Activated T-cell treated with anti-CD3 and anti-CD28 coated beads, Interleukin-2, amount 50 U/mL, for 72 hours (primary cell): ENCODE data around the gene TM4SF4. TPM values are rescaled to one million over a fixed set of nuclear protein-coding genes. Genes with fewer than 3 reads are reported as not detected.

Experiments
- ATAC-seq, 2 donors: fragments of 150-1000 bp; cut with Tn5 transposase; replicated peaks in 1 of 2; 2 replicates each; pipeline ENCODE4 v1.10.0; 2021; ENCODE audit warnings: moderate library complexity in 2 of 2, mild to moderate bottlenecking in 1 of 2
- DNase-seq, 2 donors: peaks; one replicate each; pipeline ENCODE4 v3.0.0; 2021 to 2022; ENCODE audit warnings: mixed read lengths in 1 of 2
- H3K27ac Mint-ChIP-seq: one replicate; pipeline ENCODE4 v1.8.0; 2022; ENCODE audit warnings: mild to moderate bottlenecking, moderate library complexity, mixed read lengths
- H3K27me3 Mint-ChIP-seq: one replicate; pipeline ENCODE4 v1.8.0; 2022; ENCODE audit warnings: low read depth, mixed read lengths
- H3K36me3 Mint-ChIP-seq, 2 donors: one replicate each; pipeline ENCODE4 v1.8.0; 2022; ENCODE audit warnings: mixed read lengths in 2 of 2, mild to moderate bottlenecking in 1 of 2; ENCODE audit not compliant: insufficient read depth in 2 of 2
- H3K4me1 Mint-ChIP-seq: one replicate; pipeline ENCODE4 v1.8.0; 2022; ENCODE audit warnings: low read depth, mixed read lengths
- H3K4me3 Mint-ChIP-seq, 2 donors: one replicate each; pipeline ENCODE4 v1.8.0; 2022; ENCODE audit warnings: mild to moderate bottlenecking in 2 of 2, mixed read lengths in 2 of 2, moderate library complexity in 2 of 2
- H3K9me3 Mint-ChIP-seq, 2 donors: one replicate each; pipeline ENCODE4 v1.8.0; 2022; ENCODE audit warnings: mixed read lengths in 2 of 2
- total RNA-seq, 2 donors: library from RNA; stranded (reverse); gene quantifications; one replicate each; pipeline ENCODE4 v1.2.3, GENCODE V29; 2022

TM4SF4 gene
- total RNA-seq, 2 donors from 2014 or later: not detected

GRCh38 chr3:149479621-149480325 is 5.3 kb downstream of the TM4SF4 start:
- Mint-ChIP-seq H3K27me3 (peaks cover 10% of the 10 kb centered on the region), H3K4me1 (no peaks in the 10 kb centered on the region), H3K9me3 (no peaks in the 10 kb centered on the region), H3K4me3 (no peak overlapping the region), H3K36me3 (no peaks in the 10 kb centered on the region), H3K27ac (no peak overlapping the region)
- no peak for ATAC-seq
- DNase-seq: no peak

GRCh38 chr3:149480326-149481017 is 6.0 kb downstream of the TM4SF4 start:
- Mint-ChIP-seq H3K4me3 (no peak overlapping the region), H3K4me1 (no peaks in the 10 kb centered on the region), H3K27me3 (peaks cover 11% of the 10 kb centered on the region), H3K27ac (no peak overlapping the region), H3K9me3 (no peaks in the 10 kb centered on the region), H3K36me3 (no peaks in the 10 kb centered on the region)
- peak; percentile 54 to 69 for ATAC-seq
- DNase-seq: peak; percentile 54 to 55

- DNase-seq (no peak), ATAC-seq (no peak)
- no peak overlapping the region for H3K27ac Mint-ChIP-seq
- no peaks in the 10 kb centered on the region for H3K4me1 Mint-ChIP-seq
- H3K9me3 Mint-ChIP-seq: no peaks in the 10 kb centered on the region
- H3K27me3 Mint-ChIP-seq: peaks cover 14% of the 10 kb centered on the region
- H3K36me3 Mint-ChIP-seq: no peaks in the 10 kb centered on the region
- H3K4me3 Mint-ChIP-seq: no peak overlapping the region
Measured at GRCh38 chr3:149481056-149481455, 6.6 kb downstream of the TM4SF4 start.

- Mint-ChIP-seq H3K4me1 (no peaks in the 10 kb centered on the region), H3K36me3 (no peaks in the 10 kb centered on the region), H3K27me3 (peaks cover 11% of the 10 kb centered on the region), H3K4me3 (no peak overlapping the region), H3K9me3 (no peaks in the 10 kb centered on the region), H3K27ac (no peak overlapping the region)
- DNase-seq (no peak), ATAC-seq (no peak)
Measured at GRCh38 chr3:149481491-149481890, 7.0 kb downstream of the TM4SF4 start.

- no peak overlapping the region for H3K4me3 Mint-ChIP-seq
- ATAC-seq: no peak
- no peaks in the 10 kb centered on the region for H3K9me3 Mint-ChIP-seq
- no peak for DNase-seq
- no peak overlapping the region for H3K27ac Mint-ChIP-seq
- no peaks in the 10 kb centered on the region for H3K36me3 Mint-ChIP-seq
- peaks cover 22% of the 10 kb centered on the region for H3K27me3 Mint-ChIP-seq
- H3K4me1 Mint-ChIP-seq: no peaks in the 10 kb centered on the region
Measured at GRCh38 chr3:149486726-149487125, 12.2 kb downstream of the TM4SF4 start.

- no peaks in the 10 kb centered on the region for H3K36me3 Mint-ChIP-seq
- peaks cover 31% of the 10 kb centered on the region for H3K27me3 Mint-ChIP-seq
- no peaks in the 10 kb centered on the region for H3K9me3 Mint-ChIP-seq
- H3K4me3 Mint-ChIP-seq: no peak overlapping the region
- peak; percentile 54 for DNase-seq
- no peak overlapping the region for H3K27ac Mint-ChIP-seq
- no peaks in the 10 kb centered on the region for H3K4me1 Mint-ChIP-seq
- peak; percentile 48 to 52 for ATAC-seq
Measured at GRCh38 chr3:149487598-149488197, 13.2 kb downstream of the TM4SF4 start.

GRCh38 chr3:149489060-149489690 is 14.7 kb downstream of the TM4SF4 start:
- Mint-ChIP-seq H3K4me1 (peaks cover under 1% of the 10 kb centered on the region), H3K27me3 (peaks cover 41% of the 10 kb centered on the region), H3K36me3 (no peaks in the 10 kb centered on the region), H3K27ac (no peak overlapping the region), H3K4me3 (no peak overlapping the region), H3K9me3 (no peaks in the 10 kb centered on the region)
- ATAC-seq (no peak), DNase-seq (no peak)

GRCh38 chr3:149490260-149490971 is 15.9 kb downstream of the TM4SF4 start:
- Mint-ChIP-seq H3K36me3 (no peaks in the 10 kb centered on the region), H3K27ac (no peak overlapping the region), H3K4me1 (peaks cover 8% of the 10 kb centered on the region), H3K4me3 (no peak overlapping the region), H3K9me3 (no peaks in the 10 kb centered on the region), H3K27me3 (peaks cover 48% of the 10 kb centered on the region)
- DNase-seq (no peak), ATAC-seq (no peak)

GRCh38 chr3:149493315-149494021 is 19.0 kb downstream of the TM4SF4 start:
- peaks cover 44% of the 10 kb centered on the region for H3K27me3 Mint-ChIP-seq
- H3K4me1 Mint-ChIP-seq: peaks cover 8% of the 10 kb centered on the region
- H3K36me3 Mint-ChIP-seq: no peaks in the 10 kb centered on the region
- H3K27ac Mint-ChIP-seq: no peak overlapping the region
- H3K9me3 Mint-ChIP-seq: no peaks in the 10 kb centered on the region
- no peak for ATAC-seq
- DNase-seq: no peak
- no peak overlapping the region for H3K4me3 Mint-ChIP-seq

- peak in 1 of 2 donors; percentile 44 for ATAC-seq
- Mint-ChIP-seq H3K36me3 (no peaks in the 10 kb centered on the region), H3K27me3 (peaks cover 41% of the 10 kb centered on the region), H3K27ac (no peak overlapping the region), H3K9me3 (no peaks in the 10 kb centered on the region), H3K4me1 (peaks cover 8% of the 10 kb centered on the region), H3K4me3 (no peak overlapping the region)
- DNase-seq: peak; percentile 49
Measured at GRCh38 chr3:149494022-149494758, 19.7 kb downstream of the TM4SF4 start.

- H3K27me3 Mint-ChIP-seq: peaks cover 37% of the 10 kb centered on the region
- no peaks in the 10 kb centered on the region for H3K9me3 Mint-ChIP-seq
- peaks cover 8% of the 10 kb centered on the region for H3K4me1 Mint-ChIP-seq
- DNase-seq (no peak), ATAC-seq (peak; percentile 79 to 92)
- no peak overlapping the region for H3K27ac Mint-ChIP-seq
- no peaks in the 10 kb centered on the region for H3K36me3 Mint-ChIP-seq
- H3K4me3 Mint-ChIP-seq: no peak overlapping the region
Measured at GRCh38 chr3:149494759-149495580, 20.5 kb downstream of the TM4SF4 start.
